NCI-H69 (cell line): ENCODE results near the gene SDK2.
A peak's percentile ranks its signal among the peaks of the same experiment; 100 is the strongest.

Experiments
- DNase-seq: peaks from one replicate; lab custom pipeline; 2025; lab: John Stamatoyannopoulos, UW

SDK2 gene

GRCh38 chr17:73553311-73553710 lies 90.9 kb downstream of the SDK2 start:
- DNase-seq = no peak

DNA sequence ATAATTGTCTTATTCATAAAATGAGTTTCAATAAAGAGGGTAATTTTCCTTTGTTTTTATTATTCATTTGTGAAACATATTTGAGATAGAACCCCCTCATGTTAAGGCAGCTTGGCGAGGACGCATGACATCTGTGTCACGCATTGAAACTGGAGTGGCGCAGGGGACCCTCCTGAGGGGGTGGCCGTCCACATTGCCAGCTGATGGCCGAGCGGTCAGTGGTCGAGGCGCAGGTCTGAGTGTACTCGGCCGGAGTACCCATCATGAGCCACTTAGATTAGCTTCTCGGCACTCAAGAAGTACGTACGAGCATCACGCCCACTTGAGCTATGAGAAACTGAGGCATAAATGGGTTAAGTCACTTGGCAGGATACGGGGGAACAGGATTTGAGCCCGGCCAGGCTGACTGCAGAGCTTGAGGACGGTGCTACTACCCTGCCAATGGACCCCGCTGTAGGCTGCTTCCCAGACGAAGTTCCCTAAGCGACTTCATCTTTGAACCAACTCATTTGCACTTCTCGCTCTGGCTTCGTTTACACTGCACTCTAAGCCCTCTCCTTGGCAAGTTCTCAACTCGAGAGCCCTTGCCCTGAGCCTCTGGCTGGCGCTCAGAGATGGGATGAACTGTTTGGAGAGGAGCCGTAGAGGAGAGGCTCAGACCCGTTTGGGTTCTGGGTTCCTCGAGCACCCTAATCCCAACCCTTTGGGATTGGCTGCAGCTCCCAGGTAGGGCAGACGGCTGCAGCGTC lies 91.8 kb downstream of the SDK2 start:
- DNase-seq = no peak

GRCh38 chr17:73551759-73552158 lies 92.5 kb downstream of the SDK2 start:
- DNase-seq = no peak

GRCh38 chr17:73551144-73551543 lies 93.1 kb downstream of the SDK2 start:
- no peak for DNase-seq

GRCh38 chr17:73550556-73550955 lies 93.7 kb downstream of the SDK2 start:
- DNase-seq = no peak

DNA sequence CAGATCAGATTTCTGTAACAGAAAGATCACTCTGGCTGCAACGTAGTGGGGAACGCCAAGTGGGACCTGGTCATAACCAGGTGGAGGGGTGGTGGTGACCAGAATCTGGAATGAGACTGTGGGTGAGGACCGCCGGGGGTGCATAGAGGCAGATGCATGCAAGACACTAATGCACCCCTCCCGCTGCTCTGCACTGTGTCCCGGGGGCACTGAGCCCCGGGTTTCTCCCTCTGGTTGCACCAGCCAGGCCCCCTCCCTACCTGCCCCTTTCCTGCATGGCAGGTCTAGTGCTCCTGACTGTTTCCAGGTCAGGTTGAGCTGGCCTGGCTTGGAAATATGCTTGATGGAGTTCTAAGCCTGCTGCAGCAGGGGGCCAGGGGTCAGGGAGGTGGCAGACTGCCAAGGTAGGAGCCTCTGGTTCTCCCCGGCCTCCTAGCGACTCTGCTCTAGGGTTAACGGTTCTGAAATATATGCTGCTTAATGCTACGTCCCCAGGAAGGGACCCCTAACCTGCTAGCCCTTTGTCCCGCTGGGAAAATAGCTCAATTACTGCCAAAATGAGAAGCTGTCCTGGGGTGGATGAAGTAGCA lies 94.3 kb downstream of the SDK2 start:
- DNase-seq = peak; percentile 37

GRCh38 chr17:73548620-73549311 lies 95.5 kb downstream of the SDK2 start:
- DNase-seq = no peak

- DNase-seq = no peak
These were observed 96.5 kb downstream of the SDK2 start for GRCh38 chr17:73547790-73548189.

GRCh38 chr17:73546770-73547536 lies 97.3 kb downstream of the SDK2 start:
- DNase-seq = peak; percentile 83

DNA sequence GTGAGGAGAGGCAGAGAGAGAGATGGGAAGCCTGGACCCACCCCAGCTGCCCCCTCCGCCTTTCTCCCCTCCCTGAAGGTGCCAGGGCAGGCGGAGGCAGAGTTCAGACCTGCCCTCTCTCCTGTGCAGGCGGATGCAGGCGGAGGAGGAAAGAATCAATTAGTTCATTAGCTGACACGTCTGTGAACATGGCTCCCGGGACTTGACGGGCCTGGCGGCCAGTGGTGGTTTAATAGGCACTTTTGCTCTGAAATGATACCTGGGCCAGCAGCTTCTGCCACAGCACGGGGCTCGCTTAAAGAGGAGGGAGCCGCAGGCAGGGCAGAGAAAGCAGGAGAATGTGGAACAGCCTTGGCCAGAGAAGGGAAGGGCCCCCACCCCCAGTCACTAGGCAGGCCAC lies 98.1 kb downstream of the SDK2 start:
- no peak for DNase-seq

GRCh38 chr17:73545109-73546032 lies 98.9 kb downstream of the SDK2 start:
- no peak for DNase-seq

DNA sequence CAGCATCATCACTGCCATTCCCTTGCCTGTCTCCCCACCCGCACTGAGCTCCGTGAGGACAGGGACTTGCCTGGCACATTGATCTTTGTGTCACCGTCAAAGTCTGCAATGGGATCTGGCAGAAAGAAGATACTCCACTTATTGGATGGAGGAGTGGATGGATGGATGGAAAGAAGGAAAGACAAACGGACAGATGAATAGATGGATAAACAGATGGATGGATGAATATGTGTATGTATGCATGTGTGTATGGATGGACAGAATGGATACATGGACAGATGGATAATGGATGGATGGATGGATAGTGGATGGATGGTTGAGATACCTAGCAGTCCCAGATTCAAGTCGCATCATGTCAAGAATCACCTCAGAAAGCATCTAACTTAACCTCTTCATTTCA lies 99.9 kb downstream of the SDK2 start:
- no peak for DNase-seq

GRCh38 chr17:73542323-73542722 lies 101.9 kb downstream of the SDK2 start:
- DNase-seq = no peak

- no peak for DNase-seq
These were observed 102.7 kb downstream of the SDK2 start for GRCh38 chr17:73541561-73541981.

- no peak for DNase-seq
These were observed 103.1 kb downstream of the SDK2 start for GRCh38 chr17:73541111-73541510.

- no peak for DNase-seq
These were observed 105.1 kb downstream of the SDK2 start for GRCh38 chr17:73539166-73539565.

DNA sequence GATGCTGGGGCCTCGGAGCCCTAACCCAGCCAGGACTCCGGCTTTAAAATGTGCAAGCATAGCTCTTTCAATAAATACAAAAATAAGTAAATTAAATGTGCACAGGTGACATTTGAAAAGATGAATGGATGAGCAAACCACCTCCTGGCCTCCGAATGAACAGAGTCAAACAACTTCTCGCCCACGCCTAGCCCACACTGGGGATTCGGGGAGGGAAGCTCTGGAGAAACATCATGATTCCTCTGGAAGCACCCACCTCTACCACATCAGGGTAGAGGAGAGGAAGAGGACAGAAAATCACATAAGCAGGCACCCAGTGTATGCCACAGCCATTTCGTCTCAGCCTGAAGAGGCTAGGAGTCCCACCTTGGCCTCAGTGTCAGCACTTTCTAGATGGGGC lies 105.8 kb downstream of the SDK2 start:
- DNase-seq = no peak

- no peak for DNase-seq
These were observed 107.3 kb downstream of the SDK2 start for GRCh38 chr17:73536700-73537605.

DNA sequence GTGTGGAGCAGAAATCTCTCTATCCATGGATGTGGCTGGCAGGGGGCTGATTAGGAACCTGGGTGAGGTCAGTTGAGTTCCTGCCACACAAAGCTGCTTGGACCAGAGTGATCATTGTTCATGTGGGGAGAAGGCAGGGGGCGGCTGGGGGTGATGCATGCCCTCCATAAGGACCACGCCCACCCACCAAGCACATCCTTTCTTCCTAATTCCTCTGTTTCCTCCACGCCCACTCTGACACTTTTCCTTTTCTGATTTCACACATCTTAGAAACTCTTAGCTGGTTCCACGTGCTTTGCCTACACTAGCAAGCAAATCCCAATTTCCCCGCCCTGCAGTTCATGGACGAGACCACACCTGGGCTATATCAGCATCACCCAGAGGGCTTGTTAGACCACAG lies 108.5 kb downstream of the SDK2 start:
- DNase-seq = no peak

DNA sequence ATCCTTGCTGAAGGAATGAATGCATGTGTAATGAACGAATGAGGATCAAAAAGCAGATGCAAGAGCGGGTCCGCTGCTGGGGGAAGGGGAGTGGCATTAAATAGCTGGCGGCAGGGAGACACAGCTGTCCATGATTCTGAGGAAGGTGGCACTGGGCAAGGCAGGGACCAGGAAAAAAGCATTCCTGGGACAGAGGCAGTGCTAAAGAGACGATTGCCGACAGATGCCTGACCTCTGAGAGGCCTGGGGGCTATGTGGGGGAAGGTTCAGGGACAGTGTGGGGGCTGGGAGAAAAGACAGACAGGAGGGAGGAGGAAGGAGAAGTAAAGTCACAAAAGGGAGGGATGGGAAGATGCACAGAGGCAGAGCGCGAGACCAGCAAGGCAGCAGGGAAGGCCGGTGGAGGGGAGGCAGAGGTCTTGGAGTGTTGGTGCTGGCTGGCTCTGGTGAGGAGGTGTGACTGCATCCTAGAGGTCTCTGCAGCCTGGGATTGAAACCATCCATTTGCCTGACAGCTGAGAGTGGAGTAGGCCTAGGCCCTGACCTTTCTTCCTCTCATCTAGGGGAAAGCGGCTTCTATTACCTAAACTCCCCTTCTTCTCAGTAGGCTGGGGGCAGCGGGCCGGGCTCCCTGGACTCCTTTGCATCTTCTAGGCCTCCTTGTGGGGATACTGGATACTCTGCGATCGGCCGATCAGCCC lies 109.9 kb downstream of the SDK2 start:
- DNase-seq = no peak
